HCT116 (cell line): ENCODE results near the gene FAM53B. TPM values are rescaled to one million over a fixed set of nuclear protein-coding genes. Genes with fewer than 3 reads are reported as not detected.

Experiments
- ATAC-seq: fragments of 200-7000 bp; cut with Tn5 transposase; 2 replicates; pipeline ENCODE4 v1.9.1; 2020; ENCODE audit warnings: mild to moderate bottlenecking, moderate library complexity
- BruUV-seq: library from RNA; stranded (reverse); fragments of 400-500 nt; replicated peaks from 2 replicates; lab custom pipeline; 2021; lab: Mats Ljungman, UMichigan
- CTCF ChIA-PET: fragments of 300-600 bp; sonication (Branson Sonifier 250); formaldehyde crosslinking; loops from one replicate; lab custom pipeline; 2021; ENCODE audit warnings: antibody characterized with exemption; lab: Charles Lee
- POLR2A ChIA-PET: fragments of 300-600, 350-600 bp; sonication (Branson Sonifier 250); formaldehyde crosslinking; loops from one replicate; lab custom pipeline; 2021; ENCODE audit warnings: antibody characterized with exemption; lab: Charles Lee
- RAD21 ChIA-PET, 2 experiments: fragments of 300-600 bp; sonication (Branson Sonifier 250); formaldehyde crosslinking; loops; one replicate each; lab custom pipeline; 2023; ENCODE audit warnings: low total read pairs in 2 of 2; ENCODE audit not compliant: uncharacterized antibody in 2 of 2, unreplicated experiment in 2 of 2, low non-redundant PET in 1 of 2; lab: Charles Lee
- DNase-seq: peaks from one replicate; pipeline ENCODE4 v3.0.0-alpha.2; 2010; ENCODE audit warnings: low read depth, low spot score
- H2AFZ ChIP-seq: fragments of 200-600 bp; shearing (Covaris generic), sonication (generic); 2 replicates; pipeline ENCODE4 v1.6.1; 2017; ENCODE audit warnings: low read depth, mixed run types, mixed read lengths, antibody characterized with exemption, low read length; ENCODE audit not compliant: poor library complexity, severe bottlenecking
- H3K27ac ChIP-seq: 2 replicates; pipeline ENCODE4 v1.5.1; 2012; ENCODE audit warnings: low read depth, low read length
- H3K27me3 ChIP-seq: fragments of 200-600 bp; sonication (generic); 2 replicates; pipeline ENCODE4 v1.6.1; 2016; ENCODE audit warnings: mixed run types, low read length, mixed read lengths; ENCODE audit not compliant: insufficient read depth
- H3K36me3 ChIP-seq, 2 experiments: fragments of 200-500 bp in 1 of 2; fragments of 200-600 bp in 1 of 2; sonication (Bioruptor generic) in 1 of 2; sonication (generic) in 1 of 2; 2 replicates each; pipeline versions ENCODE4 v1.5.1 to v1.6.1; 2014 to 2016; ENCODE audit warnings: low read length in 2 of 2, inconsistent platforms in 1 of 2, mixed read lengths in 1 of 2, mixed run types in 1 of 2; ENCODE audit not compliant: insufficient read depth in 2 of 2, control insufficient read depth in 1 of 2
- H3K4me1 ChIP-seq, 2 experiments: fragments of 200-600 bp in 1 of 2; sonication (generic) in 1 of 2; 2 replicates each; pipeline versions ENCODE4 v1.5.1 to v1.6.1; 2012 to 2017; ENCODE audit warnings: low read length in 2 of 2, inconsistent platforms in 1 of 2, mild to moderate bottlenecking in 1 of 2, mixed read lengths in 1 of 2, mixed run types in 1 of 2, moderate library complexity in 1 of 2; ENCODE audit not compliant: insufficient read depth in 2 of 2, control insufficient read depth in 1 of 2
- H3K4me2 ChIP-seq: fragments of 200-600 bp; sonication (generic); 2 replicates; pipeline ENCODE4 v1.6.1; 2017; ENCODE audit warnings: mixed run types, low read length, mixed read lengths
- H3K4me3 ChIP-seq, 2 experiments: fragments of 200-600 bp in 1 of 2; sonication (generic) in 1 of 2; replicated peaks in 1 of 2; 2 replicates each; pipeline ENCODE4 v1.5.1; 2011 to 2016; ENCODE audit warnings: low read length in 2 of 2, control low read depth in 1 of 2, low read depth in 1 of 2, mild to moderate bottlenecking in 1 of 2, mixed read lengths in 1 of 2, mixed run types in 1 of 2
- H3K79me2 ChIP-seq: fragments of 200-600 bp; sonication (generic); 2 replicates; pipeline ENCODE4 v1.6.1; 2017; ENCODE audit warnings: mild to moderate bottlenecking, mixed run types, low read length, moderate library complexity, mixed read lengths; ENCODE audit not compliant: insufficient read depth
- H3K9ac ChIP-seq: fragments of 200-600 bp; sonication (generic); 2 replicates; pipeline ENCODE4 v1.6.1; 2016; ENCODE audit warnings: low read length, mixed read lengths
- H3K9me2 ChIP-seq: fragments of 200-600 bp; sonication (generic), shearing (Covaris generic); 2 replicates; pipeline ENCODE4 v1.6.1; 2017; ENCODE audit warnings: mixed run types, mild to moderate bottlenecking, moderate library complexity; ENCODE audit not compliant: insufficient read depth
- H3K9me3 ChIP-seq, 2 experiments: fragments of 200-500 bp in 1 of 2; fragments of 200-600 bp in 1 of 2; sonication (Bioruptor generic) in 1 of 2; sonication (generic) in 1 of 2; 2 replicates each; pipeline ENCODE4 v1.6.1; 2014 to 2017; ENCODE audit warnings: low read length in 2 of 2, mixed read lengths in 2 of 2, inconsistent platforms in 1 of 2, low read depth in 1 of 2, mild to moderate bottlenecking in 1 of 2, mixed run types in 1 of 2, moderate library complexity in 1 of 2; ENCODE audit not compliant: control insufficient read depth in 1 of 2, insufficient read depth in 1 of 2
- H4K20me1 ChIP-seq: fragments of 200-600 bp; sonication (generic), shearing (Covaris generic); 2 replicates; pipeline ENCODE4 v1.6.1; 2017; ENCODE audit warnings: mixed run types, mild to moderate bottlenecking, moderate library complexity; ENCODE audit not compliant: insufficient read depth
- CEBPB ChIP-seq: IDR thresholded peaks from 2 replicates; pipeline ENCODE4 v1.6.1; 2012; ENCODE audit warnings: low read depth
- ELF1 ChIP-seq: IDR thresholded peaks from 2 replicates; pipeline ENCODE4 v1.6.1; 2012; ENCODE audit warnings: low read depth, borderline replicate concordance
- EZH2 ChIP-seq: fragments of 200-600 bp; sonication (generic); IDR thresholded peaks from 2 replicates; pipeline ENCODE4 v1.6.1; 2017; ENCODE audit warnings: antibody characterized with exemption, mixed run types
- FOSL1 ChIP-seq: IDR thresholded peaks from 2 replicates; pipeline ENCODE4 v1.6.1; 2012; ENCODE audit warnings: low read depth
- POLR2A ChIP-seq: IDR thresholded peaks from 2 replicates; pipeline ENCODE4 v1.7.0; 2011; ENCODE audit warnings: borderline replicate concordance; ENCODE audit not compliant: insufficient read depth, insufficient read length; ENCODE audit errors: extremely low read depth
- RAD21 ChIP-seq: IDR thresholded peaks from 2 replicates; pipeline ENCODE4 v1.6.1; 2012; ENCODE audit warnings: low read depth, mild to moderate bottlenecking
- SIN3A ChIP-seq: IDR thresholded peaks from 2 replicates; pipeline ENCODE4 v1.6.1; 2012; ENCODE audit warnings: low read depth
- SP1 ChIP-seq: IDR thresholded peaks from 2 replicates; pipeline ENCODE4 v1.6.1; 2012; ENCODE audit warnings: low read depth
- intact Hi-C: fragments of 100-400 bp; cut with micrococcal nuclease; formaldehyde crosslinking; loops from 2 replicates; pipeline ENCODE4 v1.10.0; 2022
- total RNA-seq: library from RNA; stranded (reverse); gene quantifications from one replicate; pipeline ENCODE4 v1.2.1, GENCODE V29; 2021; ENCODE audit not compliant: unreplicated experiment
- TF ChIP-seq, protein P1 (sequence below): IDR thresholded peaks from 2 replicates; pipeline ENCODE4 v1.6.1; 2012; ENCODE audit warnings: low read depth

Gene FAM53B
- total RNA-seq, 1 experiment from 2014 or later: 19.6 TPM

DNA sequence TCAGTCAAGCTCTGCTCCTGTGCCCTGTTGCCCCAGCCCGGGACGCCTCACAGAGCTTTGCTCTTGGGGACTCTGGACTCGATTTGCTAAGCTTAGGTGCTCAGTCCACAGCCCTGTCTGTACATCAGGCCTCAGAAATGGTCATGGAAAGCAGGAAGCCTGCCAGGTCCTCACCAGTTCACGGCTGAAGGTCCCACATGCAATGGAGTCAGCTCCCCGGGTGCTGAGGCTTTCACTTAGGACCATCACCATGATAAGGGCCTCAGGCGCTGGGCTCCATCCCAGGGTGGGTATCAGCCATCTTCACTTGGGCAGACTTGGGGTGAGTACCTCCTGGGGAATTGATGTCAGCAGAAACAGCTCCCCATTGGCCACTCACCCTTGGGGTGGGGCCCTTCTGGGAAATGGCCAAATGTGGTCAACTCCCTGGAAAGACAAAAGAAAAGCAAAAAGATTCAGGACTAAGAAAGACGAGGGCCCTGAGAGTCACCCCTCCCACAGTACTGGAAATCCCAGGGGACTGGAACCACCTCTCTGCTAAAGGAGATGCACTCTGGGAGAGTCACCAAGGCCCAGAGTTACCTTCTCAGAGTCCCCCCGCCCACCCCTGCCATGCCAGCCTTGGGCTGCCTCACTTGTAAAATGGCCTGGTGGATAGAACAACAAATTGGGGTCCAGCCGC is 37.6 kb downstream of the FAM53B start (continued):
- TF ChIP-seq, protein P1, sequence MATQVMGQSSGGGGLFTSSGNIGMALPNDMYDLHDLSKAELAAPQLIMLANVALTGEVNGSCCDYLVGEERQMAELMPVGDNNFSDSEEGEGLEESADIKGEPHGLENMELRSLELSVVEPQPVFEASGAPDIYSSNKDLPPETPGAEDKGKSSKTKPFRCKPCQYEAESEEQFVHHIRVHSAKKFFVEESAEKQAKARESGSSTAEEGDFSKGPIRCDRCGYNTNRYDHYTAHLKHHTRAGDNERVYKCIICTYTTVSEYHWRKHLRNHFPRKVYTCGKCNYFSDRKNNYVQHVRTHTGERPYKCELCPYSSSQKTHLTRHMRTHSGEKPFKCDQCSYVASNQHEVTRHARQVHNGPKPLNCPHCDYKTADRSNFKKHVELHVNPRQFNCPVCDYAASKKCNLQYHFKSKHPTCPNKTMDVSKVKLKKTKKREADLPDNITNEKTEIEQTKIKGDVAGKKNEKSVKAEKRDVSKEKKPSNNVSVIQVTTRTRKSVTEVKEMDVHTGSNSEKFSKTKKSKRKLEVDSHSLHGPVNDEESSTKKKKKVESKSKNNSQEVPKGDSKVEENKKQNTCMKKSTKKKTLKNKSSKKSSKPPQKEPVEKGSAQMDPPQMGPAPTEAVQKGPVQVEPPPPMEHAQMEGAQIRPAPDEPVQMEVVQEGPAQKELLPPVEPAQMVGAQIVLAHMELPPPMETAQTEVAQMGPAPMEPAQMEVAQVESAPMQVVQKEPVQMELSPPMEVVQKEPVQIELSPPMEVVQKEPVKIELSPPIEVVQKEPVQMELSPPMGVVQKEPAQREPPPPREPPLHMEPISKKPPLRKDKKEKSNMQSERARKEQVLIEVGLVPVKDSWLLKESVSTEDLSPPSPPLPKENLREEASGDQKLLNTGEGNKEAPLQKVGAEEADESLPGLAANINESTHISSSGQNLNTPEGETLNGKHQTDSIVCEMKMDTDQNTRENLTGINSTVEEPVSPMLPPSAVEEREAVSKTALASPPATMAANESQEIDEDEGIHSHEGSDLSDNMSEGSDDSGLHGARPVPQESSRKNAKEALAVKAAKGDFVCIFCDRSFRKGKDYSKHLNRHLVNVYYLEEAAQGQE: no peak
- TF ChIP-seq ELF1: no peak
- TF ChIP-seq, all 23 proteins: peak for 0

DNA sequence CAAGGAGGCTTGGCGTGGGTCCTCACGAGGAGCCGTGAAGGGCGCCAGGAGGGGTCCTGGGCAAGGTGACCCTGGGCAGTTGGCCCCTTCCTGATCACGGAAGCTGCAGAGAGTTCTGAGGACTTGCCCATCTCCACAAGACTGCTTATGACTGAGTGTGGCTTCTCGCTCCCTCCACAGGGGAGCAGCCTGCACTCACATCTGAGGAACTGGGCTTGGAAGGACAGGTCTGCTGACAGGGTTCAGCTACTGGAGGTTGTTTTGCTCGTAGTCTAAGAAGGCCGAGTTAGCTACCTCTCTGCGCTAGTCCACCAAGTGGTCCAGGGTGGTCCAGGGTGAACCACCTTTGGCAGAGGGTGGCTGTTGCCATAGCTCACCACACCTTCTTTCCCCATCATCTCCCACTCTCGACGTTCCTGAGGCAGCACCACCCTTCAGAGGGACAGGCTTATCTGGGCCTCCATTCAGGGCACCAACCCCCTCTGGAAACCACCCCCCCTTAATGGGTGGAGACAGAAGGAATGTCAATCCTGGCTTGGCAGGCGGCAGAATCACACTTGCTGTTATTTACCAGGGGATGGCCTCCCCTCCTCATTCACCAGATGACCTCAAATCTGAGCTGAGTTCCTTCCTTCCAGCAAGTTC is 38.2 kb downstream of the FAM53B start:
- no peak for TF ChIP-seq SIN3A
- TF ChIP-seq, protein P1: no peak
- no peak for TF ChIP-seq POLR2A
- no peak for TF ChIP-seq EZH2
- TF ChIP-seq CEBPB: no peak
- TF ChIP-seq RAD21: no peak
- no peak for TF ChIP-seq FOSL1
- TF ChIP-seq SP1: no peak
- H4K20me1 ChIP-seq: no peaks in the 10 kb centered on the region
- H3K9ac ChIP-seq: no peak overlapping the region
- H3K4me3 ChIP-seq: no peak overlapping the region
- no peak overlapping the region for H3K4me2 ChIP-seq
- POLR2A ChIA-PET: no interaction called here
- no peak overlapping the region for H3K27ac ChIP-seq
- CTCF ChIA-PET: interaction anchor here (1.2 to 1.4 kb wide), 3 partner anchors 12 to 123 kb away, joined by 3 to 4 read pairs (median 4); no protein-coding TSS in a partner anchor
- intact Hi-C loops: no loop called here
- RAD21 ChIA-PET: no interaction called here
- ATAC-seq (no peak), DNase-seq (no peak)
- H3K27me3 ChIP-seq: no peaks in the 10 kb centered on the region
- H3K9me3 ChIP-seq: no peaks in the 10 kb centered on the region
- no peaks in the 10 kb centered on the region for H3K9me2 ChIP-seq
- no TSS peak for BruUV-seq
- H3K4me1 ChIP-seq: peaks cover 17 to 24% of the 10 kb centered on the region in 2 experiments; a peak in 3 of 4 replicates
- peaks cover 0 to 4% of the 10 kb centered on the region in 2 experiments; a peak in 1 of 4 replicates for H3K36me3 ChIP-seq
- no peaks in the 10 kb centered on the region for H3K79me2 ChIP-seq
- H2AFZ ChIP-seq: no peak overlapping the region
